DMS 273 treated with DMSO at 0.1 percent for 48 hours (cell line): ENCODE results near the gene ST8SIA2.
A peak's percentile ranks its signal among the peaks of the same experiment; 100 is the strongest.

Source experiments
- DNase-seq: peaks from one replicate; lab custom pipeline; 2025; lab: John Stamatoyannopoulos, UW

Gene ST8SIA2

GRCh38 chr15:92399271-92399950, 5.7 kb downstream of the ST8SIA2 start:
- no peak for DNase-seq

- DNase-seq, result no peak
These were observed 6.9 kb downstream of the ST8SIA2 start for GRCh38 chr15:92400573-92400972.

DNA sequence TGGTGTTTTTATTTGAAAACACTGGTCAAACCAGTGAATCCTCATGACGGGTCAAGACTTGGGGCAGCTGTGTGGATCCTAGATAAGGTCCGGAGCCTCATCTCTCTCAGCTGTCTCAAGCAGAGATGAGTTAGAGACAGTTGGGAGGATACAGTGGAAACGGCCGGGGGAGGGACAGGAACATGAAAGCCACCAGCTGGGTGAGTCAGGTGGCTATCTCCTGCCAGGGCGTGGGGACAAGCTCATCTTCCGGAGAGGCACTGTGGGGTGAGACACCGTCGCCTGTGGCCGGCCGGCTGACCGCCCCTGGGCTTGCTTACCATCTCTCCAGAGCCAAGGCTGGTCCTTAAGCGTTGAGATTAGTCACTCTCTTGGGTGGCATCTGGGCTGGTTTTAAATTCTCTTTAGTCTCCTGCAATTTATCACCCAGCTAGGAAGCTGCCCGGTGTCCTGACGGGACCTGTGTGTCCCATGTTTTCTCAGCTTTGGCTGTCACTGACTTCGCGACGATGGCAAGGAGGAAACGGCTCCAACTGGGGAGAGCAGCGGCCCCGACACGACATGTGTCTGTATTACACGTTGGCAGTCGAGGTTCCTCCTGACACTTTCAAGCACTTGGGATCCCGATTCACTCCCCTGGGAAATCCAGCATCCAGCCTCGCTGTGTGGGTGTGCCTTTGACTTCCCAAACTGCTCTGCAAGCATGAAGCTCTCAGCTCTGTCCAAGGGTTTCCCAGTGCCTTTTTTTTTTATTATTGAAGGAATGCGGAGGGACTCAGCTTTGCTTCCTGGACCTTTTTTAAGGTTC, 7.5 kb downstream of the ST8SIA2 start:
- no peak for DNase-seq

- no peak for DNase-seq
These were observed 9.1 kb downstream of the ST8SIA2 start for GRCh38 chr15:92402751-92403150.

GRCh38 chr15:92405942-92406341, 12.3 kb downstream of the ST8SIA2 start:
- DNase-seq, result no peak

DNA sequence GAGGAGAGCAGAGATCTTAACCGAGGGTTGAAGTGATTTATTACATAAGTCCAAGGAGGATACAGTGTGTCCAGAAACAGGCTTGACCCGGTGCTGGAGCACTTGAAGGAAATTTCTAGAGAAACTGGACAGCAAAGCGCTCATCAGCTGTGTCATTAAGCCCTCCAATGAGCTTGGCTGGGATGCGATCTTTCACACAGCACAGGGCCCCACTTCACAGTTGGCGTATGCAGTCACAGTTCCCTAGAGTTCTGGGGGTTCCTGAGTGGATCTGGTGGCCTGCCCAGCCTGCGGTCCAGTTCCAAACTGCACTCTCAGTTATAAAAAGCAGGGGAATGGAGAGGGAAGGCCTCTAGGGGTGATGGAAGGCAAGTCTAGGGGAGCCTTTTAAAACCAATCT, 13.6 kb downstream of the ST8SIA2 start:
- DNase-seq, result no peak

DNA sequence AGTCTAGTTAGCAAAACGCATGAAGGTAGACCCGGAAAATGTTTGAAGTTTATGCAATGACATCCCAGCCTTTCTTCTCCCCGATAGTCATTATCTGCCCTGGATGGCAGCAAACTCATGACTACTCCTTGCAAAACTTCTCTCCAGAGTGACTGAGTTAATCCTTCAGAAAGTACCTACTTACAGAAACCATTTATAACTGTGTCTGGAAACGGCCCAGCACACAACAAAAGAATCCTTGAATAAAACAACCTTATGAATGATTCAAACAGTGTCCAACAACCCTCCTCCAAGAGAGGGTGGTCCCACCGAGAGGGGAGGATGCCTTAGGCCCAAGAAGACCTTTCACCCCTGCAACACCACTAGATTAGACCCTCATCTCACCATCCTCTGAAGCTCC, 14.2 kb downstream of the ST8SIA2 start:
- no peak for DNase-seq

DNA sequence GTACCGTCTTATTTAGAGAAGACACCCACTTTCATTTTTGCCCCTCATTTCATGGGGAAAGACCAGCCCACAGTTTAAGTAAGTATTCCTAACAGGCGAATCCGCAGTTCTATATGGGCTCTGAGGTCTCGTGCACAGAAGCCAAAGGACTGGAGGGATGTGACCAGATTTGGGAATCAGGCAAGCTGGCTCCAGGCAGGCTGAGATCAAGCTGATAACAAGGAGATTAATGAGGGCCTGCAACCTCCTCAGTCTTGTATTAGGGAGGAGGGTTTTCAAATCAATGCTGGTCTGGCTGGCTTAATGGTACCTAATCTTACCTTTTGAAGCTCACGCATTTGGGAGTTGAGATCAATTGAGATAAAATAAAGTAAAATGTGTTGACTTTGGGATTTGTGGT, 15.3 kb downstream of the ST8SIA2 start:
- no peak for DNase-seq

DNA sequence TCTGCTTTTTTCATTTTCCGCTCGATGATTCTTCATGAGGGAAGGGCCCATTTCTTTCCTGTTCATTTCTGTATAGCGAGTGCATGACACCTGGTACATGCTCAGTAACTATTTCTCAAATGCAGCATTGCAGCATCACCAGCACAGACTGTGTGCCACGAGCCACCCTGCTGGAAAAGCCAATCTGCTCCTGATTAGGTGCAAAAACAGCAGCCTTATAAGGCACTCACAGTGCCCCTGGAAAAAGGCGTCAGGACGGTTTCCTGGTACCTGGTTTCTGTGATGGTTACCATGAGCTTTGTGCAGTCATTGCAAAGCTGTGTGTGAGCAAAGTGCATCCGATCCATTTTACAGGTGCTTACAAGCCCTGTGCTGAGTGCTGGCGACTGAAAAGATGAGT, 15.8 kb downstream of the ST8SIA2 start:
- DNase-seq, result no peak

DNA sequence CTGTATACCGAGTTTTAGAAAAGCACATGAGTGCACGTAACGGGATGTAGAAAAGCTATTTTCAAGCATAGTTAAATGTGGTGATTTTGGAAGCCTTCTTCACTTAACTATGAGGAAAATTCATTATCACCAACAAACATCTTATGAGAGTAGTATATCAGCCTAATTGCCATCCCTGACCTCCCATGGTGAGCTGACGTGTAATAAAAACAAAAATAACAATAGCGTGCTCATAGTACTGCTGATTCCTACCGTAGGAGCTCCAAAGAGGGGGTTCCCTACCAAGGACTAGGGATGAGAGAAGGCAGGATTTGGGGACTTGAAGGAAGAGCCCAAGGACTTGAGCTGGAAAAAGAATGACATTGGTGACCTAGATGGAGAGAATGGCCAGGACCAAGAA, 16.9 kb downstream of the ST8SIA2 start:
- DNase-seq, result no peak

DNA sequence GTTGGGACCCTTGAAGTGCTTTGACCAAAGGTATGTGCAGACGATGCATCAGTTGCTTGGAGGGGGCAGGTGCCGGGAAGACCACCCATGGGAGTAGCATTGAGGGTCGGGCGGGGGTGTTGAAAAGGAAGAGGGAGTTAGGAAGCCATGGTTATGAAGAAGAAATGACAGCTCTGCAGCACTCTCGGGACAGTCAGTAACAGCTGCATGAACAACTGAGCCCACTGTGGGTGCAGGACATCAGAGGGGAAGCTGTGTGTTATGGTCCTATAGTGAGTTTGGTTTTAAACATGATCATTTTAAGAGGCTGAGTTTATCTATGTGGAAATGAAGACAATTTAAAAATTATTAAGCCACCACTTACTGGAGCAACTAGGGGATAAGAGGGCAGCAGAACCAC, 17.6 kb downstream of the ST8SIA2 start:
- no peak for DNase-seq

DNA sequence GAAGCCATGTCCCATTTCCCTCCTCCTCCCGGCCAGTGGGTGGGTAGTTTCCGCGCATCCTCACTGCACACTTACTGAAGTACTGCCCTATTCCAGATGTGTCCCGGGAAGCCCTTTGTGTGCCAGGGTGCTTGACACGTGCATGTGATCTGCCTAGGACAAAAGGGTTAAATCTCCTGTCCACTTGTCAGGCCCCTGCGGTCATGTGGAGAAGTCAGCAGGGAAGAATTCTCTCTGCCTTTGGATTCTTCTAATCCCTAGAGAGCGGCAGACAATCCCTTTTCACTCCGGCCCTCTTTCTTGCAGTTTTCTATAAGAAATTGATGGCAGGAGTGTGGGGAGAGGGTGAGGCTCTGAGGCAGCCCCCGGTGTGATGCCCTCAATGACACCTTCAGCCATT, 19.8 kb downstream of the ST8SIA2 start:
- no peak for DNase-seq

DNA sequence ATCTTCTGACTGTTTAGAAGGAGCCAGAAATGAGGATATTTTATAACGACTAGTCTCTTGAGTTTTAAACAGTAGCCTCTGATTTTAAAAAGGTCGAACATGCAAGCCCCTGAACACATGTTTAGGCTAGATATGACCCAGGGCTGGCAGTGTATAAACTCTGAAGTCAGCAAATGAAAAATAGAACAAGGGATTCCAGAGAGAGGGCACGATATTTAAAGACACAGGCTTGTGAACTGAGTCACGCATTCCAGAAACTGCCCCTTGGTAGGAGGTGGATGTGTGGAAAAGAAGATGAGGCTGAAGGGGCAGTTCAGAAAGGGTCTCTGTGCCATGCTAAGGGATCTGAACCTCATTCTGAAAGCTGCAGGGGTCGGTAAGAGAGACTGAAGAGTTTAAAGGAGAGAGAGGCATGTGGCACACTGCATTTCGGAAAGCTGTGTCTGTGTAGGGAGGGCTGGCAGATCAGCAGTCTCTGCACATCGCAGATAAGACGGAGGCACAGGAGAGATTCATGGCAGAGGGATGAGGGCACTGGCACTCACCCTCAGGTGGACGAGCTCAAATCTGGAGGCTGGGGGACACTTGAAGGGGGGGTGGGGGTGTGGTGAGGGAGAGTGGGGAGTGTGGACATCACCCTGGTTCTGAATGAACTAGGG, 22.1 kb downstream of the ST8SIA2 start:
- DNase-seq, result no peak

GRCh38 chr15:92416557-92416956, 22.9 kb downstream of the ST8SIA2 start:
- DNase-seq, result no peak

- no peak for DNase-seq
These were observed 24.0 kb downstream of the ST8SIA2 start for GRCh38 chr15:92417716-92418115.

GRCh38 chr15:92418864-92419263, 25.2 kb downstream of the ST8SIA2 start:
- no peak for DNase-seq

GRCh38 chr15:92421976-92422375, 28.3 kb downstream of the ST8SIA2 start:
- no peak for DNase-seq

DNA sequence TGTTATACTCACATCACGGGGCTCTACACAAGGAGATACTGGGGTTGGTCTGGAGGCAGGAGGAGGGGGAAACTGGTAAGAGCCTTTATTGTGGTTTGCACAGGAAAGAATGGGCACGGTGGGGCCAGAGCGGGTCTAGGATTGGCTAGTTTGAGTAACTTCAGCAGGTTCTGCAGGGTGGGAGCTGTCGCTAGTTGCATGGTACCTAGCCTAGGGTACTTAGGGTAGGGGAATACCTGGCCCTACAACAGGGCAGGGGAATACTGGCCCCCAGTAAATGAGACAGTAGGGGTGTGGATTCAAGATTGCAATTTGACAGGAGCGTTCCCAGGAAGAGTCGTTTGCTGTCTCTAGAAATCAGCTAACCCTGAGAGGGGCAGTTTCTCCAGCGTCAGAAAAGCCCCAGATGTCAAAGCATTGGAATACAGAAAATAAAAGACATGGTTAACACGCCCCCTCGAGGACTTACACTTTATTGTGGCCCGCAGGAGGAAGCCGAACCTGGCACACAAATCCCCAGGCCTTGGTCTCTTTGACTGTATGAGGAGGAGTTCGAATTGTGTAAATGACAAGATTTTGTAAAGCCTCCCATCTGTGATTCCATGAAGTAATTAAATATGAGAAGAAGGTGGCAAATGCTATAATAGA, 32.0 kb downstream of the ST8SIA2 start:
- no peak for DNase-seq

DNA sequence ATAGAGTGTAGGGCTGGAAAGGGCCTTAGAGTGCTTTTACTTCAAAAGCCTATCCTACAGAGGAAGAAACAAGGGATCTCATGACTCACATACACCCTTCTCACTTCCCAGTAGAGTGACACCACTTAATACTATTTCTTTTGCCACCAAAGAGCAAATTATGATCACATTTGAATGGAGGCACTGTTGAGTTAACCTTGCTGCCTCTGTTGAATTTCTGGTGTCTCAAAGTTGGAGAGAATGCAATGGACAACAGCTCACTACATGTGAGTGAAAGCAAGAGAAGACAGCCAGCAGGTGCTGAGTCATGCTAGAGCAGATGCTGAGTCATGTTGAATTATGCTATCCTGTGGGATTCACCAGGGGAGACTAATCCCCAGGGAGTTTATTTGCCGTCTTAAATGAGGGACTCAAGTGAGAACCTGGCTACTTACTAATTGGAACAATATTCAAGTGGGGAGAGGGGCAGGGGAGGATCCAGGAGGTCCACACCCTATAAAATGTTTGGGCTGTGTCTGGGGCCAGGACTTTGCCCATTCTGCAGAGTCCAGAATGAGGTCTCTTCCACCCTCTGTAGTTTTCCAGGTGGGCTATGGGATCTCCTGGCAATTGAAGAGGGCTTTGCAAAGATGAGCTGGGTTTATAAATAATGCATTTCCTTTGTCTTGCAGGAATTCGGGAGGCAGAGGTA, 35.8 kb downstream of the ST8SIA2 start:
- DNase-seq, result peak; percentile 3

DNA sequence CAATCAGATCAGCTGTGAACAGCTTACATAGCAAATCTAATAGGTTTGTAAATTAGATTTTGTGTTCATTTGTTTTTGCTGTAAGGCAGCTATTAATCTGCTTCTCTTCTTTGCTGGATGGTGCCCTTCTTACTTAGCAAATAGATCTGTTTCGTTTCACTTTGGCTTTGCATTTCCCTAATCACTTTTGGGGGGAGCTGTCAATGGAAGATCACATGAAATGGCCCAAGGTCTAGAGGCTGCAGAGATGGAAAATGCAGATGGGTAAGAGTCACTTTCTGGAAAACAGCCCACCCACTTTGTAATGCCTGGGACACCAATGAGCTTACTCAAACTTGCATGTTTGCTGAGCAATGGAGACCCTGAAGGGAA, 36.4 kb downstream of the ST8SIA2 start:
- DNase-seq, result no peak

DNA sequence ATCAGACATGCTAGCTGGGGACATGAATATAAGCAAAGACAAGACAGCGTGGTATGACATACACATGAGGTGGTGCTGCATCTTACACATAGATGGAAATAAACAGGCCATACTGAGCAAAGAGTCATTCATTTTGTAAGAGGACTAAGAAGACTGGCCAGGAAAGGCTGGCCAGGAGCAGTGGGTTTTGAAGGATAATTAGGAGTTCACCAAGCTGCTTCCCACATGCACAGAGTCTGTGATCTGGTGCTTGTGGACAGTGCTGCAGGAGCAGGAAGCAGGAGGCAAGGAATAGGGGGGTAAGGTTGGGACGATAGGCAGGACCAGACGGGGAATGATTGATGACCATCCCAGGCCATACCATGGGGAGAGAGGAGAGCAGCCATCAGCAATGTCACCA, 41.5 kb downstream of the ST8SIA2 start:
- no peak for DNase-seq

DNA sequence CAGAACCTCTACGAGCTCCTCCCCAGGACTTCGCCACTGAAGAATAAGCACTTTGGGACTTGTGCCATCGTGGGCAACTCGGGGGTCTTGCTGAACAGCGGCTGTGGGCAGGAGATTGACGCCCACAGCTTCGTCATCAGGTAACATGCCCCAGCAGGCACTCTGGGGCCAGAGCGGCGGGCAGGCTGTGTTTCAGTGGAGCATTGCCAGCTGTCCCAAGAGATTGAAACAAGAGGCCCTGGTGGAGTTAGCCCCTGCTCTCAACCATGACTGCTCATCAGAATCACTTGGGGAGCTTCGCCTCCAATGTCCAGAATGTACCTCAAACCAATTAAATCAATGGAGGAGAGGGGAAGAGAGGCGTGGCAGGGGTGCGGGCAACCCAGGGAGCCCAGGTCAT, 44.8 kb downstream of the ST8SIA2 start:
- DNase-seq, result peak; percentile 47
